Frontal cortex (tissue), 4 donors: ENCODE measurements around the gene EXOC6B. TPM values are rescaled to one million over a fixed set of nuclear protein-coding genes. Genes with fewer than 3 reads are reported as not detected.

ENCODE experiments used
- DNase-seq, 2 donors: peaks; one replicate each; pipeline ENCODE4 v3.0.0; 2012; ENCODE audit warnings: low spot score in 2 of 2
- FAIRE-seq: peaks from 2 replicates; lab custom pipeline; 2012; peaks lifted over from hg19 to GRCh38; lab: Jason Lieb, UNC
- total RNA-seq: library from RNA; depleted of rRNA; stranded (reverse); fragments of >200 nt; gene quantifications from one replicate; pipeline ENCODE4 v1.2.3, GENCODE V29; 2014
- donor health status: control.
- donor health status: control.
- donor health status: control.

Gene EXOC6B
- total RNA-seq, 1 donor from 2014 or later = 232 TPM

DNA sequence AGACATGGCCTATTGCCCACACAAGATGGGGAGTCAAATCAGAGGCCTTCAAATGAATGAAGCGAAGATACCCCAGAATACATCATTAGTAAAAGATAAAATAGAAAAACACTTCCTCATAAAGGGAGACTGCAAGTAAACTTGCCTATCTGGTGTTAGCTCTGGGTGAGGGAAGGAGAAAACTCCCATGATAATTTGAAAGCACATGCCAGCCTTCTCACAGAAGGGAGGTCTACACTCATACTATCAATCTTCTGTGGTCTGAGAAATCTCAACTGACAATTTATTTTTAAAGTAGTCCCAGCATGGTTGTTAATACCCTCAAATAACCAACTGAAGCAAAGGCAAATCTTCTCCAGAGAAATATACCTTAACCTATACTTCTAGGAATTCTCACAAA, 75.4 kb downstream of the EXOC6B start:
- FAIRE-seq (no peak), DNase-seq (no peak)

DNA sequence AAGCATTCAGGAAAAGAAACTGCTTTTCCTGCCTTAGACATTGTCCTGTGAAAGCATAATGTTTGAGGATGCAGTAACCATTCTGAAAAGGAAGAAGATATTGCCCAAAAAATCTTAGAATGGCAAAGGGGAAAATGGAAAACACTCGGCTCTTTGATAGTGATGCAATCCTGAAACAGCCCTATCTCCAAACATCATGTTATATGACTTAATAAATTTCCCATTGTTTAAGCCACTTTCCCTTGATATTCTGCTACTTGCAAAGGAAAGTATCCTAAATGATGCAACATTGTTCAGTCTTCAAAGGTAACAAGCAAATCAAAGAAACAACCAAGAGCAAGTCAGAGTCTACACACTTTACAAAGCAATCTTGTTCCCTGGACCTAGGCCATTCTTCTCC, 78.5 kb downstream of the EXOC6B start:
- no peak for FAIRE-seq
- DNase-seq = no peak

GRCh38 chr2:72745679-72746368, 80.0 kb downstream of the EXOC6B start:
- DNase-seq (peak; percentile 3 to 6), FAIRE-seq (peak; percentile 82)

DNA sequence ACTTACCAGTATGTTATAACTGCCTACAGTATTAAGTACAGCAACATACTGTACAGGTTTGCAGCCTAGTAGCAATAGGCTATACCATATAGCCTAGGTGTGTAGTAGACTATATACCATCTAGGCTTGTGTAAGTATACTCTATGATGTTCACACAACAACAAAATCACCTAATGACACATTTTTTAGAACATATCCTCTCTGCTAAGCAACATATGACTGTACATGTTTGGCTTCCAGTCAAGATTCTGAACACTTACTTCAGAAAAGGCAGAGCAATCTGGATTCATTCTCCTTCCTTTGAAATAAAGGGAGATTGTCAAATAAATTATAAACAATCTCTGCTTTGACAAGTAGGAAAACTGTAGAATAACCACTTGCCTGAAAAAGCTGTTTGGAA, 81.8 kb downstream of the EXOC6B start:
- DNase-seq = no peak
- no peak for FAIRE-seq

GRCh38 chr2:72743481-72743880, 82.4 kb downstream of the EXOC6B start:
- DNase-seq = no peak
- no peak for FAIRE-seq

GRCh38 chr2:72738096-72738495, 87.7 kb downstream of the EXOC6B start:
- no peak for DNase-seq
- FAIRE-seq = no peak

GRCh38 chr2:72734432-72734831, 91.4 kb downstream of the EXOC6B start:
- no peak for DNase-seq
- FAIRE-seq = no peak

DNA sequence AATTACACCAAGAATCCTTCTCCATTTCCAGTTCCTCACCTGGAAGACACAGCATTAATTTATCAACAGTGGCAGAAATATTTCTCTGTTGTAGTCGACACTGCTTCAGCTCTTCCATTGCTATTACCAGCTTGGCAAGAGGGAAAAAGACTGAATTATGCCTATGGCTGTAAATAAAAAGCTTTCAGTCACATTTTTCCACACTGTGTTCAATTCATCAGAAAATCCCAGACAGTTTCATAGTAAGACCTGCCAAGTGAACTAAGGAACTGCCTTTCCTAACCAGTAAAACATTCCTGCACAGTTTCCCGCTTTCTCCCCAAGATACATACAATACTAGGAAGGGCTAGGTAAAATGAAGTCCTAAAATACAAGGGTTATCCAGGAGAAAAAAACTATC, 94.7 kb downstream of the EXOC6B start:
- FAIRE-seq = no peak

GRCh38 chr2:72727356-72727755, 98.5 kb downstream of the EXOC6B start:
- no peak for DNase-seq
- FAIRE-seq = no peak

More for the DNA sequence above, 94.7 kb downstream of the EXOC6B start:
- DNase-seq = no peak

- no peak for FAIRE-seq
- no peak for DNase-seq
These were observed 102.0 kb downstream of the EXOC6B start for GRCh38 chr2:72723769-72724370.

DNA sequence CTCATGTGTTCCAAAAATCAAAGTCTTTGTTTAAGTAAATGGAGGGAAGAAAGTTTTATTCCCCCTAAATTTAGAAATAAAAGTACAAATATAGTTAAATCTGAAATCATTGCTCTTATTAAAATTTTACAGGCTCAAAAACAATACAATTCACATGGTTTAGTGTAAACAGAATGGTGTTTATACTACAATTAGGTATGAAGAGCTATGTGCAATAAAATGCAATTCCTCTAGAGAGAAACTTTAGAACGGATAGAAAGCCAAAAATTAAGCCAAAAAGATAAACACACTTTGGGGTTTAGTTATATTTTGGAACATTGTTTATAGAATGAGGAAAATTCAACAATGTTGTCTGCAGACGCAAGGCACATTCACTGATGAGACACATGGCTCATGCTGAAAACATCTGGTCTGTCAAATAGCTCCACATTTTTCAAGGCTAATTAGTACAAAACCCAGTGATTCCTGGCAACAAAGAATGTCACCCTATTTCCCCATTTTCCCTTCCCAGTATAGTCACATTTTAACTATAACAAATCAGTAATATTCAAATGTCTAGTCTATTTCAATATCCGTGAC, 103.3 kb downstream of the EXOC6B start:
- DNase-seq (no peak), FAIRE-seq (no peak)

DNA sequence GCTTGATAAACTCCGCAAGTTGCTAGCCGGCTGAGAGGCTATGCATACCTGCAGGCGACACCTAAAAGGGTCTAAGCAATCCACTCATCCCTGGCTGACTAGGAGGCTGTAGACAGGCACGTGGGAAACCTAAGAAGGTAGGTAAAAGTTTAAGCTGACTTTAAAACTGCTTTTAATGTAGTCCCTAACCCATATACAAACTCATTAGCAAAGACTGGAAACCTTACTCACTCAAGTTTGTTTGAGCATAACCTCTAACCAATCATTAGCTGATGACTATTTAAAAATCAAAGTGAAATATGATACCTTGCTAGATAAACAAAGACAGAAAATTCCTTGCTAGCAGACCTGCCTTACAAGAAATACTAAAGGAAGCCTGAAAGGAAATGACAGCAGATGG, 106.4 kb downstream of the EXOC6B start:
- DNase-seq = no peak
- no peak for FAIRE-seq

- no peak for DNase-seq
- FAIRE-seq = no peak
These were observed 107.0 kb downstream of the EXOC6B start for GRCh38 chr2:72718876-72719275.

DNA sequence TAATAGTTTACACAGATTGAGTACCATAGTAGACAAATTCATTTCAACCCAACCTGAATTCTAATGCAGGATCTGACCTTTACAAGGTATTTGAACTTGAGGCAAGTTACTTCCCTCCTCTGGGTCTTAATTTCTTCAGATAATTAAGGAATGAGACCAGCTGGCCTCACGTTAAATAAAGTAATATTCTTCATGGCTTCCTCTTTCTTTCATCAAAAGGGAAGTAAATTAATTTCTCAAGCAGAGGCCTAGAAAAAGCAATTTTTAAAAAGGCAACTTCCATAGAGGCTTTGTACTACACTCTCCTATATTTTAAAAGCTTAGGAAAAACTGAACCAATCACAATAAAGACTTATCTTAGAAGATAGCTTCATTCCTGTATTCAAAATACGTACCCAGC, 109.2 kb downstream of the EXOC6B start:
- DNase-seq (no peak), FAIRE-seq (no peak)

DNA sequence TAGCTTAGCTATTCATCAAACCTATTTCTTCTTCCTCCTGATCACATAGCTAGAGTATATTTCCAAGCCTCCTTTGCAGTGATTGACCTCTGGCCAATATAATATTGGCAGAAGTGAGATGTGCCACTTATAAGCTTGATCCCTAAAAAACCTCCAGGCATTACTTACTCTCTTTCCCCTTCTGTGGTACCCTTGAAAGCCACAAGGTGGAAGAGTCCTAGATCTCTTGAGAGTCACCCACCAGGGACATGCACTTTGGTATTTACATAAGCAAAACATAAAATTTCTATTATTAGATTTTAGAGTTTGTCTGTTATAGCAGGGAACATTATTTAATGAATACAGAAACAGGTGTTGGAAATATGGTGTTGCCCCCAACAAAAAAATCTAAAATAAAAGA, 112.0 kb downstream of the EXOC6B start:
- no peak for FAIRE-seq
- no peak for DNase-seq

DNA sequence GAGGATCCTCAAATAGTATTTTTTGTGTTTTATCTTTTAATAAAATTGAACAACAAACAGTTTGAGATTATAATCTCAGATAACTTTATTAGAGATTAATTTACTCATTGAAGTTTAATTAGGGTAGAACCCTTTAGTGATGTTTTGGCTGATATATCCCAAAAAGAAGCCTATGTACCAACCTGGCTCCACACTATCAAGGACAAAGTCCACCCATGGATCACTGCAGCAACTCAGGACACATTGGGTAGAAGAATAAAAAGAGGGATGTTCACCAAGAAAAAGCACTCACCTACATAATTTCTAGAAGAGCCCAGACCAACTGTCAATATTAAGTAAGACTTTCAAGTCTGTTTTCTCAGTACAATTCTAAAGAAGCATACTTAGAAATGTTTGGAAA, 112.9 kb downstream of the EXOC6B start:
- DNase-seq (no peak), FAIRE-seq (no peak)

DNA sequence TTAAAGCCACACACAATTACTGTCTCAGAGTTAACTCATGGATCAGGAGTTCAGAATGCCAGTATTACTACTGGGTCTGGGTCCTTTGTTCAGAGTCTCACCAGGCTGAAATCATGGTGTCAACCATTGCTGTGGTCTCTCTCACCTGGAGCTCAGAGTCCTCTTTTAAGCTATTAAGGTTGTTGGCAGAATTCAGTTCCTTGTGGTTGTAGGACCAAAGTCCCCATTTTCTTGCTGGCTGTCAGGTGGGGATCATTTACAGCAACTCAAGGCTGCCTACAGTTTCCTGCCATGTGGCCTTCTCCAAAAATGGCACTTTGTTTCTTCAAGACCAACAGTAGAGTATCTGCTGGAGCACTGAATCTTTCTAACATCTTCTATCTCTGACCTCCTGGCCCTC, 113.5 kb downstream of the EXOC6B start:
- no peak for FAIRE-seq
- no peak for DNase-seq

DNA sequence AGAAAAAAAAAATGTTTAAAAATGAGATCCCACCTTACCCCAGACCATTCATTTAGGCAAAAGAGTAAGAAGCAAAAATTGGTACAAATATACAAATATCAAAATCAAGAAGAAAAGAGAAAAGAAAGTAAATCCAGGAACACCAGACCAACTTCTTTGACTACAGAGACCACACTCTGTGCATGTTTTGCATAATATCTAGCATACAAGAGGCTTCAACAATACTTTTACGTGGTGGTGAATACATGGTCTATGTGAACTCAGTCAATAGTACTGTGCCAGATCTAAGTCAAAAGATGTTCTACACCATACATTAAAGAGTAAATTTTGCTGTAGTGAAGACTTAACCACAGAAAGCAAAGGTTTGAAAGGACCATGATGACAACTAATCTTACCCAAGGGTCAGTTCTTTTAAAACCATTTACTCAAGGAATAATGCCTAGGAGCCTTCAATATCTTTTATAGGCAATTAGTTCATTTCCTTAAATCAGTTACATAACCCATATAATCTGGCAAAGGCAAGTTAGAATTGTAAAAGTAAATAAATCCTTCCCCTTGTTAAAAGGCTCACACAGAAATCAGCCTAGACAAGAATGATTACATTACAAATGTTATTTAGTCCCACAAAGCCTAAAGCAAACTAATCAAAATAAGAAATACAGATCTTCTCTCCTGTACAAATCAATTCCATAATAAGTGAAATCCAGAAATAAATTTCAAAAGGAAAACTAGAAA, 115.2 kb downstream of the EXOC6B start:
- no peak for DNase-seq
- FAIRE-seq = peak; percentile 53

GRCh38 chr2:72708236-72708635, 117.6 kb downstream of the EXOC6B start:
- no peak for DNase-seq
- no peak for FAIRE-seq

GRCh38 chr2:72698300-72698699, 127.5 kb downstream of the EXOC6B start:
- DNase-seq = no peak
- FAIRE-seq = no peak

- no peak for DNase-seq
- FAIRE-seq = no peak
These were observed 129.3 kb downstream of the EXOC6B start for GRCh38 chr2:72696559-72696958.
